GM12892 (cell line): ENCODE measurements around the gene ZSCAN20.

ENCODE experiments used
- POLR2A ChIP-seq: IDR thresholded peaks from 2 replicates; pipeline ENCODE4 v1.6.1; 2011; ENCODE audit warnings: low read depth, low read length, control low read depth
- POLR2AphosphoS5 ChIP-seq: IDR thresholded peaks from 2 replicates; pipeline ENCODE4 v1.6.1; 2011; ENCODE audit warnings: low read depth, low read length, control low read depth

GRCh38 chr1:33516891-33517567 is 44.6 kb downstream of the ZSCAN20 start:
- TF ChIP-seq POLR2A = no peak
- TF ChIP-seq POLR2AphosphoS5 = no peak
